AG10803 (cell line): ENCODE results near the gene SEC16A.

Experiments used
- DNase-seq: peaks from one replicate; pipeline ENCODE4 v3.0.0; 2010; ENCODE audit warnings: low read depth
- H3K4me3 ChIP-seq: 2 replicates; pipeline ENCODE4 v1.5.1; 2011; ENCODE audit warnings: mild to moderate bottlenecking, low read length, control low read depth
- CTCF ChIP-seq: conservative IDR thresholded peaks from 2 replicates; pipeline ENCODE4 v1.5.1; 2011; ENCODE audit warnings: mild to moderate bottlenecking, low read length, control low read depth, inconsistent platforms

Gene SEC16A

GRCh38 chr9:136451221-136451877 lies 31.5 kb downstream of the SEC16A start:
- no peak for DNase-seq

GRCh38 chr9:136448655-136449054 lies 34.2 kb downstream of the SEC16A start:
- H3K4me3 ChIP-seq: no peak overlapping the region
- no peak for DNase-seq
- no peak for TF ChIP-seq CTCF

More at GRCh38 chr9:136451221-136451877, 31.5 kb downstream of the SEC16A start:
- no peak overlapping the region for H3K4me3 ChIP-seq
- TF ChIP-seq CTCF: peak; percentile 11; the same call in 1 of the 2 replicates

- no peak for DNase-seq
- TF ChIP-seq CTCF: no peak
- no peak overlapping the region for H3K4me3 ChIP-seq
Measured at GRCh38 chr9:136447173-136447778, 35.6 kb downstream of the SEC16A start.

DNA sequence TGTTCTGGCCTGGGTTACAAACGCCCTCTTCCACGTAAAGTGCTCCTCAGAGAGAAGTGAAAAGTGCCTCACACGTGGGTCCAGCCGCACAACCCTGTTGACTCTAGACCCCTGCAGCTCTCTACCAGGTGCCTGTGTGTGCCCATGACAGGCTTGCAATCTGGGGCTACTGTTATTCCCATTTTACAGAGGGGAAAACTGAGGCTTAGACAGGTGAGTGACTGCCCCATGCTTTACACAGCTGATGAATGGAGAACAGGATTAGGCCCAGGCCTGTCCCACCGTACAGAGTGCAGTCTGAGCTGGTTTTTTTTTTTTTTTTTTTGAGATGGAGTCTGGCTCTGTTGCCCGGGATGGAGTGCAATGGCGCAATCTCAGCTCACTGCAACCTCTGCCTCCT lies 37.0 kb downstream of the SEC16A start:
- H3K4me3 ChIP-seq: no peak overlapping the region
- TF ChIP-seq CTCF: no peak
- DNase-seq: no peak

GRCh38 chr9:136444102-136444501 lies 38.7 kb downstream of the SEC16A start:
- no peak for TF ChIP-seq CTCF
- no peak for DNase-seq
- no peak overlapping the region for H3K4me3 ChIP-seq

GRCh38 chr9:136443687-136444086 lies 39.2 kb downstream of the SEC16A start:
- TF ChIP-seq CTCF: no peak
- H3K4me3 ChIP-seq: no peak overlapping the region
- DNase-seq: no peak

GRCh38 chr9:136443087-136443486 lies 39.8 kb downstream of the SEC16A start:
- no peak for TF ChIP-seq CTCF

More at GRCh38 chr9:136443087-136443486, 39.8 kb downstream of the SEC16A start:
- DNase-seq: no peak
- no peak overlapping the region for H3K4me3 ChIP-seq
